ENCODE data around the gene FGD5. TPM values are rescaled to one million over a fixed set of nuclear protein-coding genes. Genes with fewer than 3 reads are reported as not detected.
A peak's percentile ranks its signal among the peaks of the same experiment; 100 is the strongest.

The FGD5 gene
- total and polyA plus RNA-seq, 2 experiments from 2014 or later, result 0.59 to 1.1 TPM

DNA sequence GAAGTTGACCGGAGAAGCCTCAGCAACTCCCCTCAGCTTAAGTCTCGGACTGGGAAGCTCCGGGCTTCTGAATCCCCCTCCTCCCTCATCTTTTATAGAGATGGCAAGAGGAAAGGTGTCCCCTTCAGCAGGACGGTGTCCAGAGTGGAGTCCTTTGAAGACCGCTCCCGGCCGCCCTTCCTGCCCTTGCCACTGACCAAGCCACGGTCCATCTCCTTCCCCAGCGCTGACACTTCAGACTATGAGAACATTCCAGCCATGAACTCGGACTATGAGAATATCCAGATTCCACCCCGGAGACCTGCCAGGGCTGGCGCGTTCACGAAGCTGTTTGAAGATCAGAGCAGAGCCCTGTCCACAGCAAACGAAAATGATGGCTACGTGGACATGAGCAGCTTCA, 2.4 kb downstream of the FGD5 start:
- Histone ChIP-seq H3K9me3 (ENCODE audit: low read depth) (no peaks in the 10 kb centered on the region), H3K27me3 (no peaks in the 10 kb centered on the region), H3K36me3 (no peaks in the 10 kb centered on the region), H3K4me1 (ENCODE audit: low read depth) (peaks cover 3% of the 10 kb centered on the region), H3K27ac (no peak overlapping the region), H3K4me3 (no peak overlapping the region)
- no peak for DNase-seq (ENCODE audit: low read depth in 1 of 2, low spot score in 1 of 2)
- TF ChIP-seq, protein P1, sequence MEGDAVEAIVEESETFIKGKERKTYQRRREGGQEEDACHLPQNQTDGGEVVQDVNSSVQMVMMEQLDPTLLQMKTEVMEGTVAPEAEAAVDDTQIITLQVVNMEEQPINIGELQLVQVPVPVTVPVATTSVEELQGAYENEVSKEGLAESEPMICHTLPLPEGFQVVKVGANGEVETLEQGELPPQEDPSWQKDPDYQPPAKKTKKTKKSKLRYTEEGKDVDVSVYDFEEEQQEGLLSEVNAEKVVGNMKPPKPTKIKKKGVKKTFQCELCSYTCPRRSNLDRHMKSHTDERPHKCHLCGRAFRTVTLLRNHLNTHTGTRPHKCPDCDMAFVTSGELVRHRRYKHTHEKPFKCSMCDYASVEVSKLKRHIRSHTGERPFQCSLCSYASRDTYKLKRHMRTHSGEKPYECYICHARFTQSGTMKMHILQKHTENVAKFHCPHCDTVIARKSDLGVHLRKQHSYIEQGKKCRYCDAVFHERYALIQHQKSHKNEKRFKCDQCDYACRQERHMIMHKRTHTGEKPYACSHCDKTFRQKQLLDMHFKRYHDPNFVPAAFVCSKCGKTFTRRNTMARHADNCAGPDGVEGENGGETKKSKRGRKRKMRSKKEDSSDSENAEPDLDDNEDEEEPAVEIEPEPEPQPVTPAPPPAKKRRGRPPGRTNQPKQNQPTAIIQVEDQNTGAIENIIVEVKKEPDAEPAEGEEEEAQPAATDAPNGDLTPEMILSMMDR (IDR thresholded peaks at IDR 0.05; ENCODE audit: low read depth, low read length), result no peak

DNA sequence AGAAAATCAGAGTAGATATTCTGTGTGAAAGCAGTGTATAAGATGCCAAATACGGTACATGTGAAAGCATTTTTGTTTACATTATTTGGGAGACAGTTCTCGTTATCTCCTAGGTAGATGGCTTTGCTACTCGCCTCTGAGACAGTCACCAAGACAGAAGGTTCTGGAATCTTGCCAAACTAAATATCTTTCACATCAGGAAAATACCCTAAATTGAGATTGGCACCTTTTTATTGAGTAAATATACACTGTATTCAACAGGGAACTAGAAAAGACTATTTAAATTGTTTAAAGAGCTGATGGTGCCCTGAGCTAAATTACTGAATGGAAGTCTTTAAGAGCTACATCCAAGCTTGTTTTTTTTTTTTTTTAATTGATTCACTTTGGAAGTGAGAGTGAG, 3.4 kb downstream of the FGD5 start:
- no peaks in the 10 kb centered on the region for H3K9me3 ChIP-seq (ENCODE audit: low read depth)
- H3K27ac ChIP-seq, result no peak overlapping the region
- no peaks in the 10 kb centered on the region for H3K36me3 ChIP-seq
- H3K4me1 ChIP-seq (ENCODE audit: low read depth), result peaks cover 3% of the 10 kb centered on the region
- TF ChIP-seq, protein P1 (IDR thresholded peaks at IDR 0.05; ENCODE audit: low read depth, low read length), result no peak
- H3K4me3 ChIP-seq, result no peak overlapping the region
- H3K27me3 ChIP-seq, result no peaks in the 10 kb centered on the region
- no peak for DNase-seq (ENCODE audit: low read depth in 1 of 2, low spot score in 1 of 2)

DNA sequence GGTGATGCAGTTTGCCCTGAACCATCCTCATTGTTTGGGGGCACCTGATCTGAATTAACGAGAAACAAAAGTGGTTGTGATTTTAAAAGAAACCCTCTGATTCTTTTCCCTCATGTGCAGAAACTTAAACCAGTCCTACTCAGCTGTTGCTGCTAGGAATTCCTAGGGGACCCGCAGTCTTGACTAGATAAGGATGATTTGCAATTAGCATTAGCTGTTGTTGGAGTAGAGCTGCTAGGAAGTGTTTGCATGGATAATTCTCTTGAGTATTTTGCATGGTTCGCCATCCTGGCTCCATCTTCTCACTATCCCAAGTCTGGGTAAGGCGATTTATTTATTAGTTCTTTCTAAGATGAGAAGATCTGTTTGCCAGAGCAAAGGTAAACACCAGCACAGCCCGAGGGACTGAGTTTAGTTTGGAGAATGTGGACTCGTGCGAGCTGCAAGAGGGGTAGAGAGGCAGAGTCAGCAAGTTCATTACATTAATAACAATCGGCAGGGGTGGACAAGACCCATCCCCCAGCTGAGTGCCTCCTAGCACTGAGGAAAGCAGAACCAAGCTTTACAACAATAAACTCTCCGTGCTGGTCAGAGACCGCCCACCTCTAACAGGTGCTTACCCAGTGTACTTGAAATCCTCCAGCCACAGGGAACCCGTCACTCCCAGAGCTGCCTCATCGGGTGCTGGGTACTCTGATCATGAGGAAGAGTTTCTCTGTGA, 4.1 kb downstream of the FGD5 start:
- Histone ChIP-seq H3K27ac (no peak overlapping the region), H3K4me1 (ENCODE audit: low read depth) (peaks cover 3% of the 10 kb centered on the region), H3K4me3 (no peak overlapping the region), H3K9me3 (ENCODE audit: low read depth) (no peaks in the 10 kb centered on the region), H3K27me3 (no peaks in the 10 kb centered on the region), H3K36me3 (no peaks in the 10 kb centered on the region)
- no peak for DNase-seq (ENCODE audit: low read depth in 1 of 2, low spot score in 1 of 2)
- TF ChIP-seq, protein P1 (IDR thresholded peaks at IDR 0.05; ENCODE audit: low read depth, low read length), result no peak

DNA sequence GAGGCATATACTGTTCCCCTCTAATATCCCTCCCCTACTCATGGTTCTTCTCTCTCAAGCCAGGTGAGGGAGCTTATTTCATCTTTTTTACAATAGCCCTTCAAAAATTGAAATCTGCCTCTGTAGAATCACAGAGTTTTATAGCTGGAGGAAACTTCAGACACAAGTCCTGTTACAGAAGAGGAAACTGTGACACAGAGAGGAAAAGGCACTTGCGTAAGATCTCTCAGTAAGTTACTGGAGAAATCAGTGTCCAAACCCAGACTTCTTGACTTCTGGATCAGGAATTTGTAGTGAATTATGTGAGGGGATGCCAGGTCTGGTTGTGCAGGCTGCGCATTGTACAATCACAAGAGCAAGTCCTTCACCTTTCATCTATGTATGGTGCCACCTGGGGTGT, 4.6 kb downstream of the FGD5 start:
- TF ChIP-seq, protein P1 (IDR thresholded peaks at IDR 0.05; ENCODE audit: low read depth, low read length), result no peak

DNA sequence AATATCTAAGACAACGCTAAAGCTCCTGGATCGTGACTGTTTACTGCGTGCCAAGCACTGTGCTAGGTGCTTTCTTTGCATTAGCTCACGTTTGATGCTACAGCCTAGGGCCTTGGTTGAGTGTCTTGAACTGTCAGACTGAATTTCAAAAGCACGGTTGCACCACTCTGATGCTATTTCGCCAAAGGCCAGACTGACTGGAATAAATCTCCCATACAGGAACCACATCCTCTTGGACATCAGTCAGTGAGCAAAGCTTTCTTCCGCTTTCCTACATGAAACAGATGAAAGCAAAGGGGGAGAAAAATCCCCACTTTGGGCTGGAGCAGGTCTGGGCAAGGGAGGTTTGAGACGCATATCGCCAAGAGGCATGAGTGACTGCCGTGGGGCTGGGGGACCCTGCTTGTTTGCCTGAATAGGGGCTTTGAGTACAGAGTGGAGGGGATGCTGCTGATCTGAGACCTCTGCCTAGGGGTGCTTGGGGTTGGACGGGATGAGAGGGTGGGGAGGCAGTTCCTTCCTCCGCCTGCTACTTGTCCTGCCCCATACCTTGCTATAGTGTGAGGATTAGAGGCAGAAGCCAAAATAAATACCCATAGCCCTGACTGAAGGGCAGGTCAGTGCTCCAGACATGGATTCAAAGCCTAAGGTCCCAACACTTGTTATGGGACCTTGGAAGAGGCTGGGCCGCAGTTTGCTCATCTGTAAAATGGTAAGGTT, 5.3 kb downstream of the FGD5 start:
- Histone ChIP-seq H3K27ac (no peak overlapping the region), H3K4me3 (no peak overlapping the region), H3K4me1 (ENCODE audit: low read depth) (peaks cover 3% of the 10 kb centered on the region), H3K27me3 (no peaks in the 10 kb centered on the region), H3K9me3 (ENCODE audit: low read depth) (no peaks in the 10 kb centered on the region), H3K36me3 (no peaks in the 10 kb centered on the region)
- TF ChIP-seq, protein P1 (IDR thresholded peaks at IDR 0.05; ENCODE audit: low read depth, low read length), result no peak
- no peak for DNase-seq (ENCODE audit: low read depth in 1 of 2, low spot score in 1 of 2)

More for the DNA sequence above, 4.6 kb downstream of the FGD5 start:
- H3K4me1 ChIP-seq (ENCODE audit: low read depth), result peaks cover 3% of the 10 kb centered on the region
- no peaks in the 10 kb centered on the region for H3K36me3 ChIP-seq
- no peaks in the 10 kb centered on the region for H3K27me3 ChIP-seq
- DNase-seq (ENCODE audit: low read depth in 1 of 2, low spot score in 1 of 2), result peak in 1 of 2 donors; percentile 35
- H3K9me3 ChIP-seq (ENCODE audit: low read depth), result no peaks in the 10 kb centered on the region
- H3K27ac ChIP-seq, result no peak overlapping the region
- no peak overlapping the region for H3K4me3 ChIP-seq
